Esophagus squamous epithelium (tissue), 4 donors: ENCODE data around the gene DDX54.

Source experiments
- POLR2A ChIP-seq, 4 donors: fragments of 450-650 bp; IDR thresholded peaks; one replicate each; pipeline ENCODE4 v1.6.1; 2017; ENCODE audit warnings: antibody characterized with exemption in 4 of 4, mild to moderate bottlenecking in 4 of 4, moderate library complexity in 3 of 4
- TF ChIP-seq, protein P1 (sequence below), 6 experiments: fragments of 450-650 bp in 4 of 6; fragments of 200-600 bp in 2 of 6; sonication (generic) in 2 of 6; IDR thresholded peaks; one replicate each; pipeline ENCODE4 v1.5.1; 2016 to 2019; ENCODE audit warnings: antibody characterized with exemption in 6 of 6, mild to moderate bottlenecking in 4 of 6, moderate library complexity in 4 of 6

DNA sequence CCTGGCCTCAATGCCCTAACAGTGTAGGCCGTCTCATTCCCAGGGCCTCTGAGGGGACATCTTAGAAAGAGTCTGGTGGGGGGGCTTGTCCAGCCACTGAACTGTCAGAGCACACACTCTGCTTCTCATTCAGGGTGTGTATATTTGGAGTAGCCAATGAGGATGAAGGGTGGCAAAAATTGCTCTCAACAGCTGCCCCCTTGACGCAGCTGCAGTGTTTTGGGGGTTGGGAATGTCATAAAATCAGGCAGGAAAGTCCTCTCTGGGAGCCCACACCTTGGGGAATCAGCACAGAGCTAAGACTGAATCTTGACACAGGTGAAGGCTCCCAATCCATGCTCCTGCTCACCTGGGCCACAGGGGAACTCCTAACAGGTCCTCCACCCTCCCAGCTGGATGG lies 51.2 kb downstream of the DDX54 start:
- TF ChIP-seq, protein P1, sequence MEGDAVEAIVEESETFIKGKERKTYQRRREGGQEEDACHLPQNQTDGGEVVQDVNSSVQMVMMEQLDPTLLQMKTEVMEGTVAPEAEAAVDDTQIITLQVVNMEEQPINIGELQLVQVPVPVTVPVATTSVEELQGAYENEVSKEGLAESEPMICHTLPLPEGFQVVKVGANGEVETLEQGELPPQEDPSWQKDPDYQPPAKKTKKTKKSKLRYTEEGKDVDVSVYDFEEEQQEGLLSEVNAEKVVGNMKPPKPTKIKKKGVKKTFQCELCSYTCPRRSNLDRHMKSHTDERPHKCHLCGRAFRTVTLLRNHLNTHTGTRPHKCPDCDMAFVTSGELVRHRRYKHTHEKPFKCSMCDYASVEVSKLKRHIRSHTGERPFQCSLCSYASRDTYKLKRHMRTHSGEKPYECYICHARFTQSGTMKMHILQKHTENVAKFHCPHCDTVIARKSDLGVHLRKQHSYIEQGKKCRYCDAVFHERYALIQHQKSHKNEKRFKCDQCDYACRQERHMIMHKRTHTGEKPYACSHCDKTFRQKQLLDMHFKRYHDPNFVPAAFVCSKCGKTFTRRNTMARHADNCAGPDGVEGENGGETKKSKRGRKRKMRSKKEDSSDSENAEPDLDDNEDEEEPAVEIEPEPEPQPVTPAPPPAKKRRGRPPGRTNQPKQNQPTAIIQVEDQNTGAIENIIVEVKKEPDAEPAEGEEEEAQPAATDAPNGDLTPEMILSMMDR (IDR thresholded peaks at IDR 0.05): no peak
- TF ChIP-seq POLR2A (IDR thresholded peaks at IDR 0.05): no peak
